ENCODE results near the gene SCLT1.
"Not testable (repeated sequence)": the region's sequence is repeated elsewhere in the genome, so short reads cannot be mapped to it uniquely, and the experiment has no call there.

Gene SCLT1

DNA sequence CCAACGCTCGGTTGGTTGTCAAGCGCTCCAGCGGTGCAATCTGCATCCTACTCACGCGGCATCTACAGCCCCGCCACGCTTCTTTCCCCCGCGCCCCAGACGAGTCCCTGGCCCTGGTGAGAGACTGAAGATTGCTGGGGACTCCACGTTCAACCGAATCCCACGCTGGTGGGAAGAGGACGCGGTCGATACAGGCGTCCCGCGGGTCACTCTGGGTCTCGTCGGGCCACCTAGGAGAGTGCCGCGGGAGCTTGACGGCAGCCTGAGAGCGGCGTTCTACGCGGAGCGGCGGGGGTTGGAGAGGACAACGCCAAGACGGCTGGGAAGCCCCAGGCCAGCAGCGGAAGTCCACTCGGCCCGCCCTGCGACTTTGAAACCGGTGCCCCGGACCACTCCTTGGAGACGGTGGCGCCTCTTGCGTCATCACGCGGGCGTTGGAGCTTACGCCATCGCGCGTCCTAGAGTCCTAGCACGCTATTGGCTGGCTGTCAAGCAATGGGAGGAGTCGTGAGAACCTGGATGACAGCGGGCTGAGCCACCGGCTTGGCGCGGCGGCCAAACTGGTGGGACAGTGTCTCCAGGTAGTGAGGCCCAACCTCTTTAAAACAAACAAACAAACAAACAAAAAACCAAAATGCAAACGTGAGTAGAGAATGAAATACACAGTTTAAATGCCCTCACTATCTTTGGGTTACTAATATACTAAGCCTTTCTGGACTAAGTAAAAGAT, at the start of gene SCLT1:
Gene SCLT1 (minus strand): TSS at position 349 of the 730 bp plus-strand sequence. CDS start 436 bp downstream, outside the sequence.
- H3K4me3 ChIP-seq (ENCODE audit: low read depth, low read length), result peak within 1 kb of the TSS; percentile 69
- TF ChIP-seq, protein P1, sequence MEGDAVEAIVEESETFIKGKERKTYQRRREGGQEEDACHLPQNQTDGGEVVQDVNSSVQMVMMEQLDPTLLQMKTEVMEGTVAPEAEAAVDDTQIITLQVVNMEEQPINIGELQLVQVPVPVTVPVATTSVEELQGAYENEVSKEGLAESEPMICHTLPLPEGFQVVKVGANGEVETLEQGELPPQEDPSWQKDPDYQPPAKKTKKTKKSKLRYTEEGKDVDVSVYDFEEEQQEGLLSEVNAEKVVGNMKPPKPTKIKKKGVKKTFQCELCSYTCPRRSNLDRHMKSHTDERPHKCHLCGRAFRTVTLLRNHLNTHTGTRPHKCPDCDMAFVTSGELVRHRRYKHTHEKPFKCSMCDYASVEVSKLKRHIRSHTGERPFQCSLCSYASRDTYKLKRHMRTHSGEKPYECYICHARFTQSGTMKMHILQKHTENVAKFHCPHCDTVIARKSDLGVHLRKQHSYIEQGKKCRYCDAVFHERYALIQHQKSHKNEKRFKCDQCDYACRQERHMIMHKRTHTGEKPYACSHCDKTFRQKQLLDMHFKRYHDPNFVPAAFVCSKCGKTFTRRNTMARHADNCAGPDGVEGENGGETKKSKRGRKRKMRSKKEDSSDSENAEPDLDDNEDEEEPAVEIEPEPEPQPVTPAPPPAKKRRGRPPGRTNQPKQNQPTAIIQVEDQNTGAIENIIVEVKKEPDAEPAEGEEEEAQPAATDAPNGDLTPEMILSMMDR (IDR thresholded peaks at IDR 0.05; ENCODE audit: low read depth, low read length), result no peak

DNA sequence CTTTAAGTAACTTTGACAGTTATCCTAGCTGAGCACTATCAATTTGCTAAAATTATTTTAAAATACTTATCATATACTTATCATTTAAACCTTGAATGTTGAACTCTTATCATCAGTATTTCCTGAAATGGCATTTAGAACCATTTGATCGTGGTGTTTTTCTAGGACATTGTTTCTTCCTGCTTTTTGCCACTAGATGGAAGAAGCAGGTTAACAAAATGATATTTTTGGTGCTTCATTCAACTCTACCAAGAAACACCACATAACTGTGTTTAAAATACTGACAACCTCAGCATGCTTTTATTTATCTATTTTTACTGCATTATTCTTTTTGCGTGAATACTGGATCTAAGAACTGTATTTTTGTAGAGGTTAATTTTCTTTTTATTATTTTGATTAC, 47.2 kb upstream of the SCLT1 start:
- TF ChIP-seq, protein P1 (IDR thresholded peaks at IDR 0.05; ENCODE audit: low read depth, low read length), result no peak
- H3K4me3 ChIP-seq (ENCODE audit: low read depth, low read length), result no peak overlapping the region

DNA sequence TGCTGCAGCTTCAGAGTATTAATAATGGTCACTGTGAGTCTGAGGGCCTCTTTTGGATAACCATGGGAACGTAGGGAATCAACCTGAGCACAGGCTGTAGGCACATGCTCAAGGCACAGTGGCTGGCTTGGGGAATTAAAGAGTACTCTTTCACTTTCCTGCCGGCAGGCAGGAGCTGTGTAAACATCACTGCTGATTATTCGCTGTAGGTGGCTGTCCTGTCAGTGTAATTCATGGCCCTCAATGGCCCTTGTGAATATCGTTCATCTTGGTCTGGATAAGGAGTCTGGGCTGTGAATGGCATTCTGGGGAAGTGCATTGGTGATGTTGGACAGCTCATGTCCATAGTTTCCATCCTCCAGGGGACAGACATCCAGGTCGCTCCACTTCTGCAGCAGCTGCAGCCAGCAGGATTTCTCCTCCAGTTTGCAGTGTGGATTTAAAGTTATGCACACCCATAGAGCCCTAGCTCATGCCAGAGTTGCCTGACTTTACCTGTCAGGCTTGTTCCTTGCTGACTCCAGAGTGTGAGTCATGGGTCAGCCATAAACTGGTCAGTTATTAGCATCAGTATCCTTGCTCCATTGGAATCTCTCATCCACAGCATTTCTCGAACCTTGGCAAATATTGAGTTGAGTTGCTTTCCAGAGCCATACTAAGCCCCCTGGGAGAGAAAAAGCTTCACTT, 45.6 kb upstream of the SCLT1 start:
- TF ChIP-seq, protein P1 (IDR thresholded peaks at IDR 0.05; ENCODE audit: low read depth, low read length), result no peak
- no peak overlapping the region for H3K4me3 ChIP-seq (ENCODE audit: low read depth, low read length)

DNA sequence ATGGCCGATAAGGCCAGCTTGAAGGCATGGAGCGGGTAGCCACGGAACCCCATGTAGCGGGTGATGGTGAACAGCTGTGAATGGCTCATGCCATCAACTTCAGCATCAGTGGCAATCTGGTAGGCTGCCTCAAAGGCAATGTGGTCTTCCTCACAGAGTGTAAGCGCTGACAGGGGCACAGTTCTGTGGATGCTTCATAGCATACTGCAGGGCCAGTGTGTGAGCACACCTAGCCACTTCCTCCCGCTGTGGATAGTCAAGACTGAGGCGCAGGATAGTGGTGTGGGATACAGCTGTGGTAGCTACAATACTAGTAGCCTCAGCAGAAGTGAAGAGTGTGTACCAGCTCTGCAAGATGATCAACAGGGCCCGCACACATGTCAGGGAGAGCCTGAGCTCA, 43.1 kb upstream of the SCLT1 start:
- TF ChIP-seq, protein P1 (IDR thresholded peaks at IDR 0.05; ENCODE audit: low read depth, low read length), result no peak
- H3K4me3 ChIP-seq (ENCODE audit: low read depth, low read length), result no peak overlapping the region

DNA sequence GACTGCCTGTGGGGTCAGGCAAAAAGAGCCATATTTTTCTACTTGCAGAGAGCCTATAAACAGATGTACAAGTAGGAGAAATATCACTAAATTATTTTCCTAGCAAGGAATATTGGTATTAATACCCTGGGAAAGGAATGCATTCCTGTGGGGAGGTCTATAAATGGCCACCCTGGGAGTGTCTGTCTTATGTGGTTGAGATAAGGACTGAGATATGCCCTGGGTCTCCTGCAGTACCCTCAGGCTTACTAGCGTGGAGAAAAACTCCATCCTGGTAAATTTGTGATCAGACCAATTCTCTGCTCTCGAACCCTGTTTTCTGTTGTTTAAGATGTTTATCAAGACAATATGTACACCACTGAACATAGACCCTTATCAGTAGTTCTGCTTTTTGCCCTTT, 38.0 kb upstream of the SCLT1 start:
- TF ChIP-seq, protein P1 (IDR thresholded peaks at IDR 0.05; ENCODE audit: low read depth, low read length), result no peak
- H3K4me3 ChIP-seq (ENCODE audit: low read depth, low read length), result no peak overlapping the region

DNA sequence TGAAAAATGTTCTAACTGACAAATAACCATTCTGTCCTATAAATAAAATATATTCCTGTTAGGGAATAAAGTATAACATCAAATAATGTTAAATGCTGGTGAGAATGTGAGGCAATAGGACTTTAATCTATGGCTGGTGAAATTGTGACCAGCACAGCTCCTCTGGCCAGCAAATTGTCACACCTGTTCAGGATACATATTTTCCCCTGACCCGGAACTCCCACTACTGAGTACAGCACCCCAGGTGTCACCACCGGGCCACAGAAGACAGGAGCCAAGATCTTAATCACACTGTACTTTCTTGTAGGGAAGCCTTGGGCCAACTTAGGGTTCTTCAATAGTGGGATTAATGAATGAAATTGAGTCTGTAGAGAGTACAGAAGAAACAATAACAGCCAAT, 35.8 kb upstream of the SCLT1 start:
- no peak overlapping the region for H3K4me3 ChIP-seq (ENCODE audit: low read depth, low read length)
- TF ChIP-seq, protein P1 (IDR thresholded peaks at IDR 0.05; ENCODE audit: low read depth, low read length), result no peak

DNA sequence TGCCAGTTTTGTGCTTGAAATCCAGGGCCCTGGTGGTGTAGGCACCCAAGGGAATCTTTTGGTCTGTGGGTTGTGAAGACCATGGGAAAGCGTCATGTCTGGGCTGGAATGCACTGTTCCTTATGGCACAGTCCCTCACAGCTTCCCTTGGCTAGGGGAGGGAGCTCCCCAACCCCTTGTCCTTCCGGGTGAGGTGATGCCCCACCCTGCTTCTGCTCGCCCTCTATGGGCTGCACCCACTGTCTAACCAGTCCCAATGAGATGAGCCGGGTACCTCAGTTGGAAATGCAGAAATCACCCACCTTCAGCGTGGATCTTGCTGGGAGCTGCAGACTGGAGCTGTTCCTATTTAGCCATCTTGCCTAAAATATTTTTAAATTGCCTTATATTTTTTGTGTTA, 33.3 kb upstream of the SCLT1 start:
- not testable (repeated sequence) for H3K4me3 ChIP-seq (ENCODE audit: low read depth, low read length)
